Measurements from ENCODE around the gene SYTL1.
A peak's percentile ranks its signal among the peaks of the same experiment; 100 is the strongest.

Gene SYTL1

DNA sequence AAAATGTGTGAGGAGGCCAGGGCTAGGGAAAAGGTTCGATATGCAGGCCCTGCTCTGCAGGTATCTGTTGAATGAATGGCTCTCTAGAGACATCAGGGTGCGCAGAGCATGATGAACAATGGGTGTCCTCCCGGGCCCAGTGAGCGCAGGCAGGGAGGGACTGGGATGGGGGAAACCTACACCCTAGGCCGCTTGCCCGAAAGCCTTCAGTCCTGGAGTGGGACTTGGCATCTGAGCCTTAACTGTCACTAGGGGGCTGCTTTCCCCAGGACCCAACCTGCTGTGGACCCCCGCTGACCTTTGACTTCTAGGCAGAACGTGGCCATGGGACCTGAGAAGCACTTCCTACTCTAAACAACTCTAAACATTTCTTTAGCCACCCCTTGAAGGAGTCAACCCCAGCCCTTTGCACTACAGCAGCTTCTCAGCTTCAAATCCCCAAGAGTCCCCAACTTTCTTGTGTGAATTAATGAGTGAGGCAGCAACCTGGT lies 25.4 kb downstream of the SYTL1 start:
- Histone ChIP-seq H3K36me3 (ENCODE audit: low read depth) (peaks cover 17% of the 10 kb centered on the region), H3K4me1 (ENCODE audit: insufficient read depth, poor library complexity, severe bottlenecking) (peaks cover 6% of the 10 kb centered on the region), H3K27ac (ENCODE audit: poor library complexity, severe bottlenecking) (peak overlapping the region; percentile 91), H3K4me3 (ENCODE audit: severe bottlenecking) (peak overlapping the region; percentile 82), H3K27me3 (ENCODE audit: insufficient read depth, poor library complexity, severe bottlenecking) (no peaks in the 10 kb centered on the region), H3K9me3 (ENCODE audit: severe bottlenecking) (no peaks in the 10 kb centered on the region)
- ATAC-seq (ENCODE audit: low read depth) (peak; percentile 2; the same call in 2 of the 3 replicates), DNase-seq (ENCODE audit: low spot score) (no peak)
- TF ChIP-seq, protein P1, sequence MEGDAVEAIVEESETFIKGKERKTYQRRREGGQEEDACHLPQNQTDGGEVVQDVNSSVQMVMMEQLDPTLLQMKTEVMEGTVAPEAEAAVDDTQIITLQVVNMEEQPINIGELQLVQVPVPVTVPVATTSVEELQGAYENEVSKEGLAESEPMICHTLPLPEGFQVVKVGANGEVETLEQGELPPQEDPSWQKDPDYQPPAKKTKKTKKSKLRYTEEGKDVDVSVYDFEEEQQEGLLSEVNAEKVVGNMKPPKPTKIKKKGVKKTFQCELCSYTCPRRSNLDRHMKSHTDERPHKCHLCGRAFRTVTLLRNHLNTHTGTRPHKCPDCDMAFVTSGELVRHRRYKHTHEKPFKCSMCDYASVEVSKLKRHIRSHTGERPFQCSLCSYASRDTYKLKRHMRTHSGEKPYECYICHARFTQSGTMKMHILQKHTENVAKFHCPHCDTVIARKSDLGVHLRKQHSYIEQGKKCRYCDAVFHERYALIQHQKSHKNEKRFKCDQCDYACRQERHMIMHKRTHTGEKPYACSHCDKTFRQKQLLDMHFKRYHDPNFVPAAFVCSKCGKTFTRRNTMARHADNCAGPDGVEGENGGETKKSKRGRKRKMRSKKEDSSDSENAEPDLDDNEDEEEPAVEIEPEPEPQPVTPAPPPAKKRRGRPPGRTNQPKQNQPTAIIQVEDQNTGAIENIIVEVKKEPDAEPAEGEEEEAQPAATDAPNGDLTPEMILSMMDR (IDR thresholded peaks at IDR 0.05; ENCODE audit: poor library complexity, severe bottlenecking) = no peak

GRCh38 chr1:27368869-27369582 lies 27.2 kb downstream of the SYTL1 start:
- Histone ChIP-seq H3K27me3 (ENCODE audit: insufficient read depth, poor library complexity, severe bottlenecking) (no peaks in the 10 kb centered on the region), H3K4me1 (ENCODE audit: insufficient read depth, poor library complexity, severe bottlenecking) (peaks cover 6% of the 10 kb centered on the region)
- no peak for DNase-seq (ENCODE audit: low spot score)

GRCh38 chr1:27372022-27372807 lies 30.4 kb downstream of the SYTL1 start:
- TF ChIP-seq, protein P1 (IDR thresholded peaks at IDR 0.05; ENCODE audit: poor library complexity, severe bottlenecking) = no peak
- Histone ChIP-seq H3K27ac (ENCODE audit: poor library complexity, severe bottlenecking) (no peak overlapping the region), H3K27me3 (ENCODE audit: insufficient read depth, poor library complexity, severe bottlenecking) (no peaks in the 10 kb centered on the region), H3K36me3 (ENCODE audit: low read depth) (no peaks in the 10 kb centered on the region), H3K4me3 (ENCODE audit: severe bottlenecking) (no peak overlapping the region), H3K4me1 (ENCODE audit: insufficient read depth, poor library complexity, severe bottlenecking) (peaks cover 3% of the 10 kb centered on the region), H3K9me3 (ENCODE audit: severe bottlenecking) (no peaks in the 10 kb centered on the region)
- DNase-seq (ENCODE audit: low spot score) = no peak
- ATAC-seq (ENCODE audit: low read depth) = no peak

More at GRCh38 chr1:27368869-27369582, 27.2 kb downstream of the SYTL1 start:
- no peak overlapping the region for H3K4me3 ChIP-seq (ENCODE audit: severe bottlenecking)
- H3K9me3 ChIP-seq (ENCODE audit: severe bottlenecking) = no peaks in the 10 kb centered on the region
- H3K27ac ChIP-seq (ENCODE audit: poor library complexity, severe bottlenecking) = no peak overlapping the region
- TF ChIP-seq, protein P1 (IDR thresholded peaks at IDR 0.05; ENCODE audit: poor library complexity, severe bottlenecking) = peak; percentile 41
- peaks cover 8% of the 10 kb centered on the region for H3K36me3 ChIP-seq (ENCODE audit: low read depth)
- ATAC-seq (ENCODE audit: low read depth) = no peak

GRCh38 chr1:27372808-27373690 lies 31.2 kb downstream of the SYTL1 start:
- TF ChIP-seq, protein P1 (IDR thresholded peaks at IDR 0.05; ENCODE audit: poor library complexity, severe bottlenecking) = peak; percentile 12
- Histone ChIP-seq H3K27me3 (ENCODE audit: insufficient read depth, poor library complexity, severe bottlenecking) (no peaks in the 10 kb centered on the region), H3K9me3 (ENCODE audit: severe bottlenecking) (no peaks in the 10 kb centered on the region), H3K36me3 (ENCODE audit: low read depth) (no peaks in the 10 kb centered on the region), H3K4me3 (ENCODE audit: severe bottlenecking) (no peak overlapping the region), H3K27ac (ENCODE audit: poor library complexity, severe bottlenecking) (no peak overlapping the region), H3K4me1 (ENCODE audit: insufficient read depth, poor library complexity, severe bottlenecking) (no peaks in the 10 kb centered on the region)
- ATAC-seq (ENCODE audit: low read depth) (peak; percentile 24; the same call in 1 of the 3 replicates), DNase-seq (ENCODE audit: low spot score) (peak; percentile 65)
